Neural progenitor cell (in vitro differentiated cells): ENCODE measurements around the gene MAP7. TPM values are rescaled to one million over a fixed set of nuclear protein-coding genes. Genes with fewer than 3 reads are reported as not detected.

Experiments used
- DNase-seq: peaks from one replicate; pipeline ENCODE4 v3.0.0-alpha.2; 2016; ENCODE audit warnings: low spot score
- H2AFZ ChIP-seq: fragments of 200-600 bp; sonication (generic); replicated peaks from 2 replicates; pipeline ENCODE4 v1.6.1; 2016; ENCODE audit warnings: antibody characterized with exemption
- H3F3A ChIP-seq: fragments of 200-600 bp; sonication (generic); 2 replicates; pipeline ENCODE4 v1.6.1; 2016; ENCODE audit warnings: antibody characterized with exemption, low read depth
- H3K27ac ChIP-seq: fragments of 200-600 bp; sonication (generic); 2 replicates; pipeline ENCODE4 v1.5.1; 2016; ENCODE audit warnings: mild to moderate bottlenecking
- H3K27me3 ChIP-seq: fragments of 200-600 bp; sonication (generic); 2 replicates; pipeline ENCODE4 v1.6.1; 2016; ENCODE audit warnings: mild to moderate bottlenecking, moderate library complexity
- H3K36me3 ChIP-seq: fragments of 200-600 bp; sonication (generic); 2 replicates; pipeline ENCODE4 v1.5.1; 2016
- H3K4me1 ChIP-seq: fragments of 200-600 bp; sonication (generic); 2 replicates; pipeline ENCODE4 v1.6.1; 2016; ENCODE audit warnings: mixed run types
- H3K4me2 ChIP-seq: fragments of 200-600 bp; sonication (generic); 2 replicates; pipeline ENCODE4 v1.6.1; 2016
- H3K4me3 ChIP-seq: fragments of 200-600 bp; sonication (generic); 2 replicates; pipeline ENCODE4 v1.5.1; 2016
- H3K79me2 ChIP-seq: fragments of 200-600 bp; sonication (generic); 2 replicates; pipeline ENCODE4 v1.6.1; 2016; ENCODE audit warnings: low read depth
- H3K9ac ChIP-seq: fragments of 200-600 bp; sonication (generic); 2 replicates; pipeline ENCODE4 v1.6.1; 2016
- H3K9me3 ChIP-seq: fragments of 200-600 bp; sonication (generic); 2 replicates; pipeline ENCODE4 v1.5.1; 2016; ENCODE audit warnings: low read depth
- H4K20me1 ChIP-seq: fragments of 200-600 bp; sonication (generic); 2 replicates; pipeline ENCODE4 v1.6.1; 2016; ENCODE audit warnings: low read depth
- H3K27ac Mint-ChIP-seq: 3 replicates; pipeline ENCODE4 v1.8.0; 2021; ENCODE audit warnings: mixed read lengths
- H3K27me3 Mint-ChIP-seq: 2 replicates; pipeline ENCODE4 v1.8.0; 2022; ENCODE audit warnings: low read depth, mild to moderate bottlenecking, inconsistent platforms, moderate library complexity, mixed read lengths; ENCODE audit not compliant: insufficient read depth
- H3K36me3 Mint-ChIP-seq: 3 replicates; pipeline ENCODE4 v1.8.0; 2021; ENCODE audit warnings: mixed read lengths
- H3K4me1 Mint-ChIP-seq: 3 replicates; pipeline ENCODE4 v1.8.0; 2021; ENCODE audit warnings: mixed read lengths
- H3K4me3 Mint-ChIP-seq: 3 replicates; pipeline ENCODE4 v1.8.0; 2021; ENCODE audit warnings: mild to moderate bottlenecking, moderate library complexity, mixed read lengths
- H3K9me3 Mint-ChIP-seq: 3 replicates; pipeline ENCODE4 v1.8.0; 2020; ENCODE audit warnings: mixed read lengths
- CTCF ChIP-seq: fragments of 200-600 bp; sonication (generic); IDR thresholded peaks from 2 replicates; pipeline ENCODE4 v1.5.1; 2017; ENCODE audit warnings: antibody characterized with exemption, mild to moderate bottlenecking
- EZH2 ChIP-seq: fragments of 200-600 bp; sonication (generic); IDR thresholded peaks from 2 replicates; pipeline ENCODE4 v1.6.1; 2017; ENCODE audit warnings: antibody characterized with exemption, mild to moderate bottlenecking, moderate library complexity
- EZH2phosphoT487 ChIP-seq: fragments of 200-600 bp; sonication (generic); IDR thresholded peaks from 2 replicates; pipeline ENCODE4 v1.6.1; 2017; ENCODE audit warnings: antibody characterized with exemption
- total RNA-seq: library from RNA; depleted of rRNA; stranded (reverse); fragments of >200 nt; gene quantifications from 2 replicates; pipeline ENCODE4 v1.2.3, GENCODE V29; 2015; ENCODE audit warnings: low replicate concordance

The MAP7 gene
- total RNA-seq, 1 donor from 2014 or later = 9.0 TPM

- peaks cover 3% of the 10 kb centered on the region for H3K4me1 ChIP-seq
- H3K36me3 Mint-ChIP-seq = no peaks in the 10 kb centered on the region
- H3K27ac ChIP-seq = no peak overlapping the region
- no peaks in the 10 kb centered on the region for H3K4me1 Mint-ChIP-seq
- no peaks in the 10 kb centered on the region for H3K79me2 ChIP-seq
- no peak overlapping the region for H3K4me3 ChIP-seq
- TF ChIP-seq CTCF = no peak
- TF ChIP-seq EZH2phosphoT487 = no peak
- TF ChIP-seq EZH2 = no peak
- H3K36me3 ChIP-seq = no peaks in the 10 kb centered on the region
- H3K4me3 Mint-ChIP-seq = no peak overlapping the region
- H3K9ac ChIP-seq = no peak overlapping the region
- no peaks in the 10 kb centered on the region for H3K27me3 ChIP-seq
- DNase-seq = no peak
- no peak overlapping the region for H3K27ac Mint-ChIP-seq
- no peak overlapping the region for H2AFZ ChIP-seq
- no peak overlapping the region for H3K4me2 ChIP-seq
- peaks cover 10% of the 10 kb centered on the region for H3K9me3 Mint-ChIP-seq
- peaks cover 7% of the 10 kb centered on the region for H3K27me3 Mint-ChIP-seq
- H3K9me3 ChIP-seq = no peaks in the 10 kb centered on the region
- no peaks in the 10 kb centered on the region for H3F3A ChIP-seq
- H4K20me1 ChIP-seq = no peaks in the 10 kb centered on the region
Observed at GRCh38 chr6:136567688-136568087, 17.5 kb upstream of the MAP7 start.

- Histone ChIP-seq H3K4me1 (peaks cover 3% of the 10 kb centered on the region), H3K79me2 (no peaks in the 10 kb centered on the region), H3K36me3 (no peaks in the 10 kb centered on the region), H4K20me1 (no peaks in the 10 kb centered on the region), H3K9ac (no peak overlapping the region), H3K4me3 (no peak overlapping the region), H3K9me3 (no peaks in the 10 kb centered on the region), H3F3A (no peaks in the 10 kb centered on the region), H3K27ac (no peak overlapping the region), H3K4me2 (no peak overlapping the region), H2AFZ (no peak overlapping the region), H3K27me3 (no peaks in the 10 kb centered on the region)
- Mint-ChIP-seq H3K36me3 (no peaks in the 10 kb centered on the region), H3K27me3 (peaks cover 7% of the 10 kb centered on the region), H3K27ac (no peak overlapping the region), H3K4me3 (no peak overlapping the region), H3K4me1 (no peaks in the 10 kb centered on the region), H3K9me3 (peaks cover 10% of the 10 kb centered on the region)
- no peak for DNase-seq
- TF ChIP-seq EZH2phosphoT487 (no peak), EZH2 (no peak), CTCF (no peak)
Observed at GRCh38 chr6:136566851-136567250, 16.6 kb upstream of the MAP7 start.

GRCh38 chr6:136566007-136566487 is 15.8 kb upstream of the MAP7 start:
- Histone ChIP-seq H3K4me2 (no peak overlapping the region), H3K9me3 (no peaks in the 10 kb centered on the region), H3K27ac (no peak overlapping the region), H2AFZ (no peak overlapping the region), H3K27me3 (no peaks in the 10 kb centered on the region), H3K36me3 (no peaks in the 10 kb centered on the region), H3F3A (no peaks in the 10 kb centered on the region), H3K9ac (no peak overlapping the region), H3K4me3 (no peak overlapping the region), H4K20me1 (no peaks in the 10 kb centered on the region), H3K4me1 (peaks cover 3% of the 10 kb centered on the region), H3K79me2 (no peaks in the 10 kb centered on the region)
- Mint-ChIP-seq H3K9me3 (peaks cover 5% of the 10 kb centered on the region), H3K27me3 (peaks cover 6% of the 10 kb centered on the region), H3K36me3 (no peaks in the 10 kb centered on the region), H3K4me3 (no peak overlapping the region), H3K4me1 (no peaks in the 10 kb centered on the region), H3K27ac (no peak overlapping the region)
- DNase-seq = no peak
- TF ChIP-seq EZH2phosphoT487 (no peak), EZH2 (no peak), CTCF (no peak)
